Measurements from ENCODE around the gene SOCS2.

DNA sequence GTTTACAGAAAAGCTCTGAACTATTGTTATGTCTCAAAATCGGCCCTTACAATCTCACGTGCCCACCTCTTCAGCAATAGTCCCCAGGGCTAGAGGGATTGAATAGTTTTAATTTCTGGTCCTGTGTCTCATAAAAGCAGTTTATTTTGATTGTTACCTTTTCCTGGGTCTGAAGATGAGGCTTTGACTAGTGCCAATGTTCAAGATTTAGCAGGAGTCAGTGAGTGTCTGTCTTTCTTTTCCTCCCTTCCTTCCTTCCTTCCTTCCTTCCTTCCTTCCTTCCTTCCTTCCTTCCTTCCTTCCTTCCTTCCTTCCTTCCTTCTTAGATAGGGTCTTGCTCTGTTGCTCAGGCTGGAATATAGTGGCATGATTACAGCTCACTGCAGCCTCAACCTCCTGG lies 24.7 kb upstream of the SOCS2 start:
- TF ChIP-seq POLR2AphosphoS5 (IDR thresholded peaks at IDR 0.05), result no peak
- TF ChIP-seq, protein P1, sequence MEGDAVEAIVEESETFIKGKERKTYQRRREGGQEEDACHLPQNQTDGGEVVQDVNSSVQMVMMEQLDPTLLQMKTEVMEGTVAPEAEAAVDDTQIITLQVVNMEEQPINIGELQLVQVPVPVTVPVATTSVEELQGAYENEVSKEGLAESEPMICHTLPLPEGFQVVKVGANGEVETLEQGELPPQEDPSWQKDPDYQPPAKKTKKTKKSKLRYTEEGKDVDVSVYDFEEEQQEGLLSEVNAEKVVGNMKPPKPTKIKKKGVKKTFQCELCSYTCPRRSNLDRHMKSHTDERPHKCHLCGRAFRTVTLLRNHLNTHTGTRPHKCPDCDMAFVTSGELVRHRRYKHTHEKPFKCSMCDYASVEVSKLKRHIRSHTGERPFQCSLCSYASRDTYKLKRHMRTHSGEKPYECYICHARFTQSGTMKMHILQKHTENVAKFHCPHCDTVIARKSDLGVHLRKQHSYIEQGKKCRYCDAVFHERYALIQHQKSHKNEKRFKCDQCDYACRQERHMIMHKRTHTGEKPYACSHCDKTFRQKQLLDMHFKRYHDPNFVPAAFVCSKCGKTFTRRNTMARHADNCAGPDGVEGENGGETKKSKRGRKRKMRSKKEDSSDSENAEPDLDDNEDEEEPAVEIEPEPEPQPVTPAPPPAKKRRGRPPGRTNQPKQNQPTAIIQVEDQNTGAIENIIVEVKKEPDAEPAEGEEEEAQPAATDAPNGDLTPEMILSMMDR (IDR thresholded peaks at IDR 0.05), result no peak
- no peak for TF ChIP-seq POLR2A (IDR thresholded peaks at IDR 0.05)
- no peak for TF ChIP-seq EP300 (IDR thresholded peaks at IDR 0.05)
